Amniotic stem cell (primary cell): ENCODE results near the gene NEK11.
"Not testable (repeated sequence)": the region's sequence is repeated elsewhere in the genome, so short reads cannot be mapped to it uniquely, and the experiment has no call there.

Source experiments
- DNase-seq: peaks from one replicate; lab custom pipeline; 2025; lab: John Stamatoyannopoulos, UW

NEK11 gene

GRCh38 chr3:131357275-131357674 is 330.6 kb downstream of the NEK11 start:
- no peak for DNase-seq

DNA sequence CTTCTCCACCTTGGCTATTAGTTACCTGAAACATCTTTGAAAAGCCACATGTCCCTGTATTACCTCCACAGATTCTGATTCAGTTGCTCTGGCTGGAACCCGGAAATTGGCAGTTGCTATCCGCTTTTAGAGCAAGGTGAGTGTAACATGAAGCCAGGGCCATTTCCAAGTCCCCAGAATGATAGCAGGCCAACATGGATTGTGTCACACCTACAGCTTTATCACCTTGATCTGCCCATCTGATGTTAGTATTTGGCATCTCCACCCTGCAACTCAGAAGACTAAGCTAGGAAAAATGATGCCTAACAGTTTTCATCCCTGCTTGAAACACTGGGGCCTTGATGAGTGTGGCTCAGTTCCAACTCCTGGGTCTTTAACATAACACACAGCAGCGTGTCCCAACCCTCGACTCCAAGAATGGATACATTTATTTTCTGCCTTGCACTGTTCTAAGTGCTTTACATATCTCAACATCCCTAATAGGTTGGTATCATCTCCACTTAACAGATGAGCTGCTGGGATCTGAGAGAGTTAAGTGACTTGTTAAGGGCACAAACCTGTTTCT is 333.6 kb downstream of the NEK11 start:
- no peak for DNase-seq

DNA sequence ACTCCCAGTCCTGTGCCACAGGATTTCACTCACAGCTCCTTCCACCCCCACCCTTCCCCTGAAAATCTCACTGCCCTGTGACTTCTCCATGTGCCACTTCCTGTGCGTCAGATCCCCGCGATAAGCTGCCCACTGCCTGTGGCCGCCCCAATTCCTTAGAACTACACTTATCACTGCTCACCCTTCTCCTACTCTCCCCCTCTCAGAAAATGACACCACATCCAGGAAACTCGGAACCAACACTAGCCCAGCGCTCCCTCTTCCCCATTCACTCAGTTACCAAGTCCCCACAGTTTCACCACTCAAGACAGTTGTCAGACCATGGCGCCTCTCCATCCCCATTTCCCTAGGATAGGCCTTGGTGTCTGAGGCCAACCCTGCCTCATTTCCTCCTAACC is 334.4 kb downstream of the NEK11 start:
- DNase-seq = not testable (repeated sequence)

DNA sequence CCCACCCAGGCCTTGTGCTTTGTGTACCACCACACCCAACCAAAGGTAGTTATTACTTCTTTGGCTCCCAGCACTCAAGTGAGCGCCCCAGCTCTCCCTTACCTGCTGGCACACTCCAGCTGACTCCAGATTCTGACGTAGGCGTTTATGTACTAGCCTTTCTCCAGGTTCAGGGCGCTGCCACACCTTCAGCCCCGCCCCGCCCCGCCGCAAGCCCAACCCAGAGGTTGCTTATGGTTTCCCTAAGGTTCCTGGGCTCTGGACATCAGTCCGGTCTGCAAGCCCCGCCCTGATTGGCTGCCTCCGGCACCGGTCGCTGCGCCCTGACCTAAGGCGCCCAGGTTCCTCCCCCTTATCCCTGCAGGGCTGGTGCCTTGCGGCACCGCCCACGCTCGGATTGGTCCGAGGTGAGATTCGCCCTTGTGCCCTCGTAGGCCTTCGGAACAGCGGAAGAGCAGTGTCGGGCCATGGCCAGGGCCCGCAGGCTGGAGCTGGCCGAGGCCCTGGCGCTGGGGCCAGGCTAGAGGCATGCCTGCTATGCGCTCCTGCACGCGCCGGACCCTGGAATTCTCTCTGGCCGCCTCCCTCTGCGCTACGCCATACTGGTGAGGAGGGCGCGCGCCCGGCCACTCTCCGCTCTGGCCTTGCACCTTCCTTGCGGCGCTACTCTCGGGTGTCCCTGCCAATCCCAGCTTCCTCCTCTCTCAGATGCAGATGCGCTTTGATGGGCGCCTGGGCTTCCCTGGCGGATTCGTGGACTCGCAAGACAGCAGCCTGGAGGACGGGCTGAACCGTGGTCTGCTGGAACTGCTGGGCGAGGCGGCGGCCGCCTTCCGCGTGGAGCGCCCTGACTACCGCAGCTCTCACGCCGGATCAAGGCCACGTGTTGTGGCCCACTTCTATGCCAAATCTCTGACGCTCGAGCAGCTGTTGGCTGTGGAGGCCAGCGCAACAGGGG is 335.1 kb downstream of the NEK11 start:
- no peak for DNase-seq

DNA sequence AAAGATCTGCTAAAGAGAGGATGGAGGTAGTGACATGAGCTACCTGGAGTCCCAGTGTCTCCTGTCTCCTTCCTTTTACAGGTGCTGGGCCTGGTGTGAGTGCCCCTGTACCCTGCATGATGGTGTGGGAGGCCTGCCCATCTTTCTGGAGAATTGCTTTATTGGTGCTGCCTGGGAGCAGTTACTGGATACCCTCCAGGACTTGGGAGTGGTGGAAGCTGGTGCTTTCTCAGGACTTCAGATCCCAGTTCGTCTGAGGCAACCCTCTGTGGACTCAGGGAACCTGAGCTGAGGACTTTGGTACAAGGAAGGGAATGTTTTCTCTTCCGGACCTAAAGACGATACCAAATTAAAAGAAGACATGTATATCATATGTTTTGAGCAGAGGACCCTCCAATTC is 336.6 kb downstream of the NEK11 start:
- DNase-seq = no peak

- no peak for DNase-seq
These were observed 344.4 kb downstream of the NEK11 start for GRCh38 chr3:131370935-131371687.

DNA sequence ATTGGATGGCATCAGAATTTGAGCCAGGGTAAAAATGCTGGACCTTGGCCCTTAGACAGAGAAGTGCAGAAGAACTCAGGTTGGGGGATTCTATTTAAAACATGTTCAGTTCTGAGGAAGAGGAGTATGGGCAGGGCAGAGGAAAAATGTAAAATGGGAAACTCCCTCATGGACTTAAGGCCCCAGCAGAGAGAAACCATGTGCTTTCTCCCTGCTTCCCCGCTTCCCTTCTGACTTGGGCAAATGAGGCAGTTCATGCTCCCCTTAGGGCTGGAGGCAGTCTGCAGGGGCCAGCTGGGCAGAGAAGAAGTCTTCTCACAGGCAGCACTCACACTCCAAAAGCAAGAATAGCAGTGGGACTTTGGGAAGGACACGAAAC is 345.0 kb downstream of the NEK11 start:
- DNase-seq = no peak

DNA sequence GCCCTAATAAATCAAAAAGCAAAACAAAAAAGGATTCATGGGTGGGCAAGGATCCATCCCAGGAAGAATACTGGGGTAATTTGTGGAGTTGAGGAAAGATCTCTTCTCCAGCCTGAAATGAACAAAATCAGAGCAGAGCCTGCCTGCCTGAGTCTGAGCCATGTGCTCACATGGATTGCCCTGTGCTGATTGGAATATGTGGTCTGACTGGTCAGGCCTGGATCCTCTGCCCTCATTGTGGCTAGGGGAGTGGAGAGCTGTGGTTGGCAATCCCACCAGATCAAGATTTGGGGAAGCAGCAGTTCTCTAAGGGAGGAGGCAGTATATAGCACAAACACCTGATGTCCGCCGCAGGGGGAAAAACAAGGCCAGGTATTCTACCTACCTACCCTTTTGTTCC is 348.1 kb downstream of the NEK11 start:
- DNase-seq = no peak

- DNase-seq = not testable (repeated sequence)
These were observed 354.3 kb downstream of the NEK11 start for GRCh38 chr3:131380821-131381444.

DNA sequence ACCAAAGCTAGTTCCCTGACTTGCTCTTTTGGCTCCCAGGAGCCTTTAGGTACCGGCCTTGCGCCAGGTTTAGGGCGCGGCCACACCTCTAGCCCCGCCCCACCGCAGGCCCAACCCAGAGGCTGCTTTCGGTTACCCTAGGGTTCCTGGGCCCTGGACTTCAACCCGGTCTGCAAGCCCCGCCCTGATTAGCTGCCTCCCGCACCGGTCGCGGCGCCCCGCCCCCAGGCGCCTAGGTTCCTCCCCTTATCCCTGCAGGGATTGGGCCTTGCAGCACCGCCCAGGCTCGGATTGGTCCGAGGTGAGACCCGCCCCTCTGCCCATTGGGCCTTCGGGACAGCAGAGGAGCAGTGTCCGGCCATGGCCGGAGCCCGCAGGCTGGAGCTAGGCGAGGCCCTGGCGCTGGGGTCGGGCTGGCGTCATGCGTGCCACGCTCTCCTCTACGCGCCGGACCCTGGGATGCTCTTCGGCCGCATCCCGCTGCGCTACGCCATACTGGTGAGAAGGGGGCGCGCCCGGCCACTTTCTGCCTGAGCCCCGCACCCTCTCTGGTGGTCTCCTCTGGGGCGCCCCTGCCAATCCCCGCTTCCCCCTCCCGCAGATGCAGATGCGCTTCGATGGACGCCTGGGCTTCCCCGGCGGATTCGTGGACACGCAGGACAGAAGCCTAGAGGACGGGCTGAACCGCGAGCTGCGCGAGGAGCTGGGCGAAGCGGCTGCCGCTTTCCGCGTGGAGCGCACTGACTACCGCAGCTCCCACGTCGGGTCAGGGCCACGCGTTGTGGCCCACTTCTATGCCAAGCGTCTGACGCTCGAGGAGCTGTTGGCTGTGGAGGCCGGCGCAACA is 355.0 kb downstream of the NEK11 start, which contains the start of gene NUDT16:
Gene NUDT16, plus strand, starts transcription at position 330 of the 847 bp plus-strand sequence. Its CDS starts 31 bp downstream, at position 361.
- DNase-seq = peak; percentile 96

DNA sequence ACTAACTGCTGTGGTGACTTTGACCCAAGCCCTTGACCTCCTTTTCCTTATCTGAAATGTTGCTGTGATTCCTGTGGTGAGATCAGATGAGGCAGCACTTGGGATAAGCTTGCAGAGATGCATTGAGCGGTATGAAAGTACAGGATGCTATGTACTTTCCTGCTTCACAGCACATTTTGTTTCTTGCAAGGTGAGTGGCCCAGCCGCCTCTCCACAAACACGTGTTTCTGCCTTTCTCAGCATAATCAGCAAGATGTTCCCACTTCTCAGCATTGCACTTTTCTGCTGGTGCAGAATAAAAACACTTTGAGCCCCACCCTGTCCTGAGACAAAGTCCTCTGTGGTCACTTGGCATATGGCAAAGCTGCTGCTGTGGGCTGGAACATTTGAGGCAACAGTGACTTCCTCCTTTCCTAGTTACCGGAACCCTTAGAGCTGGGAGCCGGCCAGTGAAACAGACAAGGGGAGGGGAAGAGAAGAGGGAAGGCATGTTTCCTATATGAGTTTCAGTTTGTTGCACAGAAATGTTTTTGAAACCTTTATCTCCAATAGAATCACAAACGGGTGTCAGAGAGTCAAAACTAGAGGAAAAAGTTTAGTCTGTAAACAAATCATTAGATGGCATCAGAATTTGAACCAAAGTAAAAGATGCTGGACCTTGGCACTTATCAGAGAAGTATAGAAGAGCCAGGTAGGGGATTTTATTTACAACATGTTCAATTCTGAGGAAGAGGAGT is 359.9 kb downstream of the NEK11 start:
- no peak for DNase-seq

GRCh38 chr3:131387796-131388489 is 361.3 kb downstream of the NEK11 start:
- no peak for DNase-seq

DNA sequence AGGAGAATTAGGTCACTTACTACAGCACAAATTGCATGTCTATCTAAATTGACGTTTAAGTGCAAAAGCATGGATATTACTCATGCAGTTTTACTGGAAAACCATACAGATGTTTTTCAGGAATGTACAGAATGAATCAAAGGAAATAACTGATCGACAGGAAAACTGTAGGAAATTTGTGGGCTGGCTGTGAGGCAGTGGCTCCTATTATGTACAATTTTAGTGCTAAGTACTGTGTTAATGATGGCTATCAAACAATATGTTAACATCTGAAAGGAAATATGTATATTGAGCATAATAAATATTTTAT is 361.8 kb downstream of the NEK11 start:
- no peak for DNase-seq

- DNase-seq = no peak
These were observed 363.7 kb downstream of the NEK11 start for GRCh38 chr3:131390331-131390730.

GRCh38 chr3:131393051-131393450 is 366.4 kb downstream of the NEK11 start:
- no peak for DNase-seq

DNA sequence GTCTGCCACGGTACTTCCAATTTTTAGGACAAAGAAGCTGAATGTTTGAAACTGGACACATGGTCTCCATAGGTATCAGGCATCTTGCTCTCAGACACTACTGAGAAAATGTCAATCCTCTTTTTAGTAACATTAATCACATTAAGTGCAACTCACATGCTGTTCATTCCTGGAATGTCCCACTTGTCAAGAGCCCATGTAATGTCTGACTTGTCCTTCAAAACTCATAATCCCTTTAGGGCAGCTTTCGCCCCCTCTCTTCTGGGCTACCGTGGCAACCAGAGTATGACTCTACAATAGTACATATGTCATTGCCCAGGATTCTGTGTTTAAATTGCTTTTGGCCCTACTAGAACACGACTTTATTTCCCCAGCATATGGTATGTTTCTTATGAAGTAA is 367.2 kb downstream of the NEK11 start:
- DNase-seq = peak; percentile 4

DNA sequence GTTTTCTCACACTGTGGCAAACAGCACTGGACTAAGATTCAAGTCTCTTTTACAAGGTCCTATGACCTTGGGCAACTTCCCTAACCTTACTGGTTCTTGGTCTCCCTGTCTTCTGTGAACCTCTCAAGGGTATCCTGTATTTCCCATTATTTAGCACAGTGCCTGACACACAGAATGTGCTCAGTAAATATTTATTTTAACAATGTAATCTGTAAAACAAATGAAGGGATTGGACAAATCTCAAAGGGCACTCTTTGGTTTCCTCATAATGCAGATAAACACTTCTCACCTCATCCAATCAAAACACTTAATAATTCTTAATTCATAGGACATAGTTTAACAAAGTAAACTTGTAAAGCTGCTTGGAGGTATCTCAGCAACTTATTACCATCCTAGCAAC is 367.7 kb downstream of the NEK11 start:
- no peak for DNase-seq

DNA sequence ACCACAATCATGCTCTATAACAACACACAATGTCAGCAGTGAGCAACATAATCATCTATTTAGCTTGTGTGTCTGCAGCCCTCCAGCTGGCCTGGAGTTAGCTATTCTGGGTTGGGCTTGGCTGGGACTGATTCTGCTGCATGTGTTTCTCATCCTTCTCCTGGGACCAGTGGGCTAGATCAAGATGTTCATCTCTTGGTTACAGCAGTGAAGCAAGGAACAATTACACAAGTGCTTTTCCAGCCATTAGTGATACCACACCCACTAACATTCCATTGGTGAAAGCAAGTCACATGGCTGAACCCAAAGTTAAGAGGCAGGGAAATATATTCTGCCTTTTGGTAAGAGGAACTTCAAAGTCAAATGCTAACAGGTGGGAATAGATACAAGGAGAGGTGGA is 369.5 kb downstream of the NEK11 start:
- no peak for DNase-seq

DNA sequence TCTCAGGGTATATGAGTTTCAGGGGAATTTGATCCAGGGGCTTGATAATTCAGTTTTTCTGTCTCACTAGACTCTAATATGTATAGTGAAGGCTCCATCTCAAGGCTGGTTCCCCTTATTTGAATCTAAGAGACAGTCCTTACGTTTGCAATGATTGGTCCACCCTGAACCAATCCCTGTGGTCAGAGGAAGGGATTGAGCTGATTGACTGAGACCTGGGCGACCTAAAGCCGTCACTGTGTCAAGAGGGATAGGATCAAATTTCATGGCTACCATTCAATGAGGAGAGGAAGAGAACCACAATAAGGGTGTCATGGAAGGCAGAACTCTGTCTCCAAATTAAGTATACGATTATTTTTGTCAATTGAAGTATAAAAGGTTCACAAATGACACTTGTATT is 371.2 kb downstream of the NEK11 start:
- no peak for DNase-seq
